Measurements from ENCODE around the gene JCAD.

- no peak for TF ChIP-seq CTCF (conservative IDR thresholded peaks at IDR 0.05)
- no peak for TF ChIP-seq ZFX (IDR thresholded peaks at IDR 0.05)
These were observed 44.4 kb upstream of the JCAD start for GRCh38 chr10:30103595-30104320.
